NCI-H2107 (cell line): ENCODE results near the gene MAGI3.

ENCODE experiments used
- DNase-seq: peaks from one replicate; lab custom pipeline; 2025; lab: John Stamatoyannopoulos, UW

The MAGI3 gene

DNA sequence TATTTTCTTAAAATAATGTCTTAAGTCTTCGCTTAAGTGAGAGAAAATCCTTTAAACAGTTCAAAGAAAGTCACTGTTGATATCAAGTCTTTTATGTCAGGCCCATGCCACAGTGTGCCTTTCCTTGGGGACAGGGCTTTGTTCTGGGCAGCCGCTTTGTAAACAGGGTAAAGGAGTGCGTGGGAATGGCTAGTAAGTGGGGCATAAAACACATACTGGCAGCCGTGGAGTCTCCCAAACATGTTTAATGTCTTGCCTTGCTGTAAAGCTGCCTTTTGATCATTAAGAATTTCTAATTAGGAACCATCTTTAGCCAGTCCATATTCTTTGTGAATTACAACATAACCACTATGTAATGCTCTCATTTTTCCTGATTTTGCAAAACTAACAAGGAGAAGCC is 269.2 kb downstream of the MAGI3 start:
- no peak for DNase-seq

- no peak for DNase-seq
Observed at GRCh38 chr1:113660088-113660487, 269.8 kb downstream of the MAGI3 start.

- no peak for DNase-seq
Observed at GRCh38 chr1:113662101-113662500, 271.8 kb downstream of the MAGI3 start.

DNA sequence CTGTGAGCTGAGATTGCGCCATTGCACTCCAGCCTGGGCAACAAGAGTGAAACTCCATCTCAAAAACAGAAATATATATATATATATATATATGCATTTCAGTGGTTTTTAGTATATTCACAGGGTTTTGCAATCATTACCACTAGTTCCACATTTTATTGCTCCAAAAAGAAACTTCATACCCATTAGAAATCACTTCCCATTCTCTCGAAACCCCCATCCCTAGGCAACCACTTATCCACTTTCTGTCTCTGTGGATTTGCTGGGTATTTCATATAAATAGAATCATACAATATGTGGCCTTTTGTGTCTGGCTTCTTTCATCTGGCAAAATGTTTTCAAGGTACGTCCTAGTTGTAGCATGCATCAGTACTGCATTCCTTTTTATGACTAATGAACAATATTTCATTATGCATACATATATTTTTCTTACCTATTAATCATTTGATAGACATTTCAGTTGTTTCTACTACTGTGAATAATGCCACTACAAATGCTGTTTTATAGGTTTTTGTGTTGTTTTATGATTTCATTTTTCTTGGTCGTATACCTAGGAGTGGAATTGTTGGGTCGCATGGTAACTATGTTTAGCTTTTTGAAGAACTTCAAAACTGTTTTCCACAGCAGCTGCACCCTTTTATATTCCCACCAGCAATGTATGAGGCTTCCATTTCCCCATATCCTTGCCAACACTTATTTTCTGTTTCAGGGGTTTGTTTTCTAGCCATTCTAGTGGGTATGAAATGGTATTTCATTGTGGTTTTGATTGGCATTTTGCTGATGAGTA is 273.0 kb downstream of the MAGI3 start:
- DNase-seq, result no peak

GRCh38 chr1:113665071-113665470 is 274.8 kb downstream of the MAGI3 start:
- DNase-seq, result no peak

DNA sequence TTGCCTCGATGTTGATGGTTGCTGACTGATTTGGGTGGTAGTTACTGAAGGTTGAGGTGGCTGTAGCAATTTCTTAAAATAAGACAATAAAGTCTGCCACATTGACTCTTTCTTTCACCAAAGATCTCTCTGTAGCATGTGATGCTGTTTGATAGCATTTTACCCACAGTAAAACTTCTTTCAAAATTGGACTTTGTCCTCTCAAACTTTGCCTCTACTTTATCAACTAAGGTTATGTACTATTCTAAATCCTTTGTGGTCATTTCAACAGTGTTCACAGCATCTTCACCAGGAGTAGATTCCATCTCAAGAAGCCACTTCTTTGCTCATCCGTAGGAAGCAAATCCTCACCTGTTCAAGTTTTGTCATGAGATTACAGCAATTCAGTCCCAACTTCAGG is 275.8 kb downstream of the MAGI3 start:
- no peak for DNase-seq

GRCh38 chr1:113669988-113670387 is 279.7 kb downstream of the MAGI3 start:
- no peak for DNase-seq

DNA sequence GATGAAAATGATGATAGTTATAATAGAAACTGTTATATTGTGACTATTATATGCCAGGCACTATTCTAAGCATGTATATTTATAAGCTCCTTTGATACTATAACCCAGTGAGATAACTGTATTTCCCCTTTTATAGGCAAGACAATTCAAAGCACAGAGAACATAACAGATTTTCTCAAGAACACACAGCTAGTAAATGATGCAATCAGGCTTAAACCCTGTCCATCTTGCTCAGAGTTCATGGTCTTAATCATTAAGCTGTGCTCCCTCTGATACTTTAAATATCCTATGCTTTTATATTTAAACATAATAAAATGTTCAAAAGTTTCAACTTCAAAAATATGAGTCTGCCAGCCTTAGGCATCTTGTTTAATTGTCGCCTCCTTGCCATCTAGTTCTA is 280.3 kb downstream of the MAGI3 start:
- DNase-seq, result no peak

- no peak for DNase-seq
Observed at GRCh38 chr1:113672491-113672890, 282.2 kb downstream of the MAGI3 start.

GRCh38 chr1:113674591-113674990 is 284.3 kb downstream of the MAGI3 start:
- DNase-seq, result no peak

- DNase-seq, result no peak
Observed at GRCh38 chr1:113675302-113675701, 285.0 kb downstream of the MAGI3 start.

GRCh38 chr1:113676524-113676923 is 286.2 kb downstream of the MAGI3 start:
- no peak for DNase-seq

DNA sequence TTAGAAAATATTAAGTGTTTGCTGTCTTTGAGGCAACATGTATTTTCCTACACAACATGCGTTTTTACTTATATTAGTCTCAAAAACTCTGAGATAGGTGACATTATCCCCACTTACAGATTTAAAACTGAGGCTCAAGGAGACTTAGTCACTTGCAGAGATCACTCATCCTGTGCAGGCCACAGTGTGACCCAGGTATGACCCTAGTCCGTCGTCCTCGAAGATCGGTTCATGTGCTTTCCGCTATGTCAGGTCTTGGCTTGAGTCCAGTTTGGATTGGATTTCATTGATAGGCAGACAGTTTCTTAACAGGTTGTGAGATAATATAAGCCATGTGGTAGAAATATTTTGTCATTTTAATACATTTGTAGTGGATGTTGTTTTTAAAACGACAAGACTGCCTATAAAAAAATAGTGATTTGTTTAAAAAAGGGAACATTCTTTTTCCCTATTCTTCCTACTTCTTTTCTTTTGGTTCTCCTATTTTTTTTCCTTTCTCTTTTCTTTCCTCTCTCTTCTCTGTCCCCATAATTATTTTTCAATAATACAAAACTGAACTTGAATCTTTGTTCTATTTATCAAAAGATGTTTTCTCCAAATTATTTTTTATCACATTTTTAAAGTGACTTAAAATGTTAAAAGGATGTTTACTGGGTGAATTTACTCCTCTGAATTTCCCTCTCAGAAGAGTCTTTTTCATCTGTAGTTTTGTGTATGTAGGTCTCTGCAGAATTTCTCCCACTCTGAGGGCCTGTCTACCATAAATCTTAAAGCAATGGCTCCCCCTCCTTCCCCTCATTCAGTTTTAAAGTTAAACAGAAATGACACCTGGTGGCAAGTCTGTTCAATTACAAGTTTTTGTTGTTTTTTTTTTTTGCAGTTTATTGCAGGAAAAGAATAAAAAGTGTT is 287.2 kb downstream of the MAGI3 start:
- DNase-seq, result peak; percentile 37

- DNase-seq, result no peak
Observed at GRCh38 chr1:113678159-113678469, 287.8 kb downstream of the MAGI3 start.

GRCh38 chr1:113681596-113682337 is 291.5 kb downstream of the MAGI3 start:
- DNase-seq, result no peak

DNA sequence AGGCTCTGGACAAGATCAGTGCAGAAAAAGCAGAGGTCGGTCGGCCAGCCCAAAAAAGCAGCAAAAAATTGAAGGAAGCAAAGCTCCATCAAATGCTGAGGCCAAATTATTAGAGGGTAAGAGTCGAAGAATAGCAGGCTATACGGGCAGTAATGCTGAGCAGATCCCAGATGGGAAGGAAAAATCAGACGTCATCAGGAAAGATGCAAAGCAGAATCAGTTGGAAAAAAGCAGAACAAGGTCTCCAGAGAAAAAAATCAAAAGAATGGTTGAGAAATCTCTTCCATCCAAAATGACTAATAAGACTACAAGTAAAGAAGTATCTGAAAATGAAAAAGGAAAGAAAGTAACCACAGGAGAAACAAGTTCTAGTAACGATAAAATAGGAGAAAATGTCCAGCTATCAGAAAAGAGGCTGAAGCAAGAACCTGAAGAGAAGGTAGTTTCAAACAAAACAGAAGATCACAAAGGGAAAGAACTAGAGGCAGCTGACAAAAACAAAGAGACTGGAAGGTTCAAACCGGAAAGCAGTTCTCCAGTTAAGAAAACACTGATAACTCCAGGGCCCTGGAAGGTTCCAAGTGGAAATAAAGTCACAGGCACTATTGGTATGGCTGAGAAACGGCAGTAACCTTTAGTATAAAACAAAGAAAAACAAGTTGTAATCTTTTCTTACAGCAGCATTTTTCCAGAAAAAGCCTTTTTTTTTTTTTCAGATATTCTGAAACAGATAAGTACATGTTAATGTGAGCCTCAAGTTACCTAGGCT is 293.3 kb downstream of the MAGI3 start:
- DNase-seq, result no peak

- no peak for DNase-seq
Observed at GRCh38 chr1:113684153-113684541, 293.8 kb downstream of the MAGI3 start.

GRCh38 chr1:113686891-113687618 is 296.7 kb downstream of the MAGI3 start:
- DNase-seq, result no peak

DNA sequence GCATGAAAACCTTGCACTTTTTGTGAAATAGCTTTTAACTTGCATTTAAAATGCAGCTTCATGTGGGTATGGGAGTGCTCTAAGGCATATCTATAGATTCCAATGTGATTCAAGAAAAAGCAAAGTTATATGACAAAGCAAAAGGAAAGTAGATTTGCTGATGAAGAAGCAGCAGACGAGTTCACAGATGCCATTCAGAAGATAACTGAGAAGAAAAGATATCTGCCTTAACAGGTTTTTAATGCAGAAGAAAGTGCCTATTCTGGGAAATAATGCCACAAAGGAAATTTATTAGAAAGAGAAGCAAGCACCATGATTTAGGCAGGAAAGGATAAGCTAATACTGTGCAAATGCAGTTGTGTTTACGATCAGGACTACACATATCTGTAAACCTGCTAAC is 300.9 kb downstream of the MAGI3 start:
- DNase-seq, result no peak

DNA sequence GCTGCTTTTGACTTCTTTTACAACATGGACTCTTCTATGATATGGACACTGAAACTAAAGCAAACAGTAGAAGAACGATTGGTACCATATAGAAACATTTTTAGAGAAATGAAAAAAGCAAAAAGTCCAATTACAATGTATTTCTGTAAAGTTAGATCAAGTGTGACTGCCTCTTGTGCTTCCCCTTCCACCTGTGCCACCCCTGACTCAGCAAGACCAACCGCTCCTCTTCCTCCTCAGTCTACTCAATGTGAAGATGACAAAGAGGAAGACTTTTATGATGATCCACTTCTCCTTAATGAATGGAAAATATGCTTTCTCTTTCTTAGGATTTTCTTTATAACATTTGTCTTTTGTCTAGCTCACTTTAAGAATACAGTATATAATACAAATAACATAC is 302.0 kb downstream of the MAGI3 start:
- no peak for DNase-seq

- DNase-seq, result no peak
Observed at GRCh38 chr1:113692824-113693431, 302.6 kb downstream of the MAGI3 start.
